NCI-H1092 treated with DMSO at 0.1 percent for 48 hours (cell line): Measurements from ENCODE around the gene NTF3.

Experiments
- DNase-seq: peaks from one replicate; lab custom pipeline; 2025; lab: John Stamatoyannopoulos, UW

NTF3 gene

DNA sequence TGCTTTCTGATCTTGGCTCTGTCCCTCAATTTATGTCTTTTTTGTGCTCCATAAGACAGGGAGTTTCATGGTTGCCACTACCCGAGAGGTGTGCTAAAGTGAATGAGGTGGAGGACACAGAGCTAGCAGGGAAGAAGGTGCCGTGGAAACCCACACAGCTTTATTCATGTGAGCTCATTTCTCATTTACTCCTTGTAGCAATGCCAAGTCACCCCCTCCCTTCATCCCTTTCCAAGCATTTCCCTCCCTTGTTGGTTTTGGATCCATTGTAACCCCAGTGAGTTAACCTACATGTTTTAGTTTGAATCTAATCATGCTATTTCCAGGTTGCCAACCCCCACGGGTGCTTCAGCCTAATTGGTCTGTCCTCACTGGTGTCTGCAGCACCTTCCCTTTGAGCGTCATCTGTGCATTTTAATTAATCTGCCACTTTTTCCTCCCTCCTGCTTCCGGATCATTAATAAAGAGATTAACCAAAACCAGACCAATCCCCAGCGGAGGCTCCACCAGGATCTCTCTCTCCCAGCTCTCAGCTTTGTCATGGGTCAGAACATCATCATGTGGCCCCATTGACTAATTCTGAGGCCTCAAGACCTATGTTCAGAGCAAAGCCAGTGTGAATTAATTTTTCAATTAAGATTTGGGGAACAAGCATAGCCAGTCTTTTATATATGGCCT is 56.2 kb downstream of the NTF3 start:
- DNase-seq = no peak

GRCh38 chr12:5488626-5488955 is 56.7 kb downstream of the NTF3 start:
- DNase-seq = no peak

GRCh38 chr12:5489017-5489416 is 57.1 kb downstream of the NTF3 start:
- no peak for DNase-seq

GRCh38 chr12:5489760-5490406 is 58.0 kb downstream of the NTF3 start:
- no peak for DNase-seq

GRCh38 chr12:5492562-5492961 is 60.7 kb downstream of the NTF3 start:
- DNase-seq = no peak

DNA sequence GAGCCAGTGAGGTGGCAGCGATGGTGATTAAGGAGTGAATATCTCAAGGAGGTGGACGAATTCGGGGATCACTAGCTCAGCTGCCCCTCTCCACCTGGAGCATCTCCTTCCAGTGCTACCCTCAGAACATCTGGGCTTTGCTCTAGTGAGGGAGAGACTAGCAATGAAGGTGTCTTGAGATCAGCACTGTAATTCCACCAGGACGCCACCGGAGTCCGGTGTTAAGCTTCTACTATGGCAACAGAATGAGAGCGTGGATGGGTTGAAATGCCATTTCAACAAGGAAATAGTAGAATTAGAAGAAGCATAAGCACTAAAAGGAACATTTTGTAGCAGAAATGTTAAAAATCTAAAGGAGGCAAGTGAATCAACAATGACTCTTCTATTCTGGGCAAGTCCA is 61.1 kb downstream of the NTF3 start:
- DNase-seq = no peak

GRCh38 chr12:5494343-5494742 is 62.4 kb downstream of the NTF3 start:
- DNase-seq = no peak

DNA sequence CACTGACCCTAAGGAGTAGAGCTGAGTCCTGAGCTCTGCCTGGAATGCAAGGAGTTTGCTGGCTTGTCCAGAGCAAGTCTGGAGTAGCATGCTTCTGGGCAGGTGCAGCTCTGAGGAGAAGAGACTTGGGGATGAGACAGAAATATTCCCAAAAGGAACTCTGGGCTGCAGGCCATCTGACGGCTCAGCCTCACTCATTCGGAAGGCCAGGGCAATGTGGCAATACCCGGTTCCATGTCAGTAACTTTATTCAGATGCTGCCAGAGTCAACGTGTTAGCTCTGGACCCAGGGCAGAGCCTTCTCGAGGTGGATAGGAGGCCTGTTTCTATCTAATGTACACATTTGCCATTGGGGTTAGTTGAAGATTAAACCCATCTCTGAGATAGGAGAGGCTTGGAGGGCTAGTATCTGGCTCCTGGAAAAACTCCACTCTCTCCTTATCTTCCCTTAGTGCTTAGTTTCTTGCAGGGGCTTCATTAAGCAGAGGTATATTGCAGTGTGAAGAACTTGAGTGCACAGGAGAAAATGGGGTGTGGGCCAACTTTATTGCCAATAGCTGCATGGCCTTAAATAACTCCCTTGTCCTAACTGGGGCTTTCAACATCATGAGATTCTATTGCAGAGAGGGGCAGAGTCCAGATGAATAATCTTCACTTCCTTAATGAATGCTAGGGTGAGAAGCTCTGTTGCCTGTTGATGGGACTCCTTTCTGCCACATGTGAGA is 65.6 kb downstream of the NTF3 start:
- DNase-seq = no peak

GRCh38 chr12:5498076-5498475 is 66.2 kb downstream of the NTF3 start:
- no peak for DNase-seq

DNA sequence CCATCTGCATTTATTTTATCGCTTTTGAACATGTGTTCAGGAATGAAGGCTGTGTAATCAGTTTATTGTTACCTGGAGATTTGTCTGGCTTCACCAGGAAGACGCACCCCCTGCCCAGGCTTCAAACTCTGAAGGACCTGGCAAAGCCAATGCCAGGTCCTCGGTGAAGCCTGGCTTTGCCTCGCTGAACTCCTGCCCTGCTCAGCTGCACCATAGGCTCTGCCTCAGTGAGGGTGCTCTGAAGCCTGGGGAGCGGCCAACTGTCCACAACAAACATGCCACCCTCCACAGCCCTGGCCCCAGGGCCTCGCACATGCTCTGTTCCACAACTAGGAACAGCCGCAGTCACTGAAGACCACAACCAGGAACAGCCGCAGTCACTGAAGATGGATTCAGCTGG is 66.9 kb downstream of the NTF3 start:
- DNase-seq = no peak

- DNase-seq = no peak
Observed at GRCh38 chr12:5499566-5500330, 67.8 kb downstream of the NTF3 start.

GRCh38 chr12:5500331-5500659 is 68.4 kb downstream of the NTF3 start:
- DNase-seq = no peak

GRCh38 chr12:5503774-5504173 is 71.9 kb downstream of the NTF3 start:
- no peak for DNase-seq

DNA sequence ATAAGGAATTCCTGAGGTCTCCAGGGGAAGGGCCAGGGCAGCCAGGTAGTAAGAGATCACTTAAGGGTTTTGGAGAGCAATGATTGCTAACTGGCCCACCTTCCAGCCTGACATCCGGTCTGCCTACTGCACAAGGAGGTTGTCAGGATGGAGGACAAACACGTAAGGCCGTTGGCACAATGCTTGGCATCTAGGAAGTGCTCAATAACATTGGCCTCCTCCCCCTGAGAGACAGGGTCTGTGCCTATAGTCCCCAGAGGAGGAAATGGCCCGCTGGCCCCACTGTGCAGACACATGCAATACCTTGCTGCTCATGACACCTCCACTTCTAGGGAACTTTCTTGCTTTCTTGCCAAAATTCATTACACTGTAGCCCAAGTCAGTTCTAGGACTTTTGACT is 73.2 kb downstream of the NTF3 start:
- DNase-seq = no peak

- DNase-seq = no peak
Observed at GRCh38 chr12:5505751-5506150, 73.8 kb downstream of the NTF3 start.

- no peak for DNase-seq
Observed at GRCh38 chr12:5506295-5506694, 74.4 kb downstream of the NTF3 start.

DNA sequence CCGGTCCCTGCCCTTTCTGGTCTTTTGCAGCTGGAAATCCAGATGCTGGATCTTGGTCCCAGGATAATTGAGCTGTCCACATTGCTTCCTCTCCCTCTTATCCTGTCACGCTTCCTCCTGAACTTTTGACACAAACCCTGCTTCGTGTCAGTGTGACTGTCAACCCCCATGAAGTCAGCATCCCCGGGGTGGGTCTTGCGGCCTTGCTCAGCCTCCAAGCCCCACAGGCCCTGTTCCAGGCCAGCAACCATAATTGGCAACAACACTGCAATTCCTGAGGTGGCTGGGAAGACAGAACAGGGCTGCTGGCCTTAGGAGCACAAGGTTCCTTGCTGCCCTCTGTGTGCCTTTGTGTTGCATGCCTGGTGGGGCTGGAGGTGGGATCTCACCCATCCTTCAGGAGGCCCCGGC is 74.9 kb downstream of the NTF3 start:
- DNase-seq = no peak

DNA sequence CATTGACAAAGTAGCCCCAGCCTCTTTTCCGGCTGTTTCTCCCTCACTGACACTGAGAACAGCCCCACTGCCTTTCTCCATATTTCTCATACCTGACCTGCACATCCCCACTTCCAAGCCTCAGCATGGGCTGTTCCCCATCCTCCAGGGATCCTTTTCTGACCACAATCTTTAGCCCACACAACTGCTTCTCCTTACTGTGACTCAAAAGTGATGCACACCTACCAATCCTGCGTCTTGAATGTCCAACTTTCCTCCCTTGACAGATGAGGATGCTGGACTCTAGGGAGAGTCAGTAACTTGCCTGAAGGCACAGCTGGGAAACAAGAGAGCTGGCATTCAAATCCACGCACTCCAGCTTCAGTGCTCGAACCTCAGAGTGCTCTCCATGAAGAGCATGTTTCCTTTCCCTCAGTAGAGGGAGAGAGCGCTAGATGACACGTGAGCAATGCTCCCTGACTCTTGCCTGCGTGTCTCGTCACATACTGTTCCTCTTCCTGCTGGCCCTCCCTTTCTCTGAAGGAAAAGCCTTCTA is 75.6 kb downstream of the NTF3 start:
- DNase-seq = no peak

- no peak for DNase-seq
Observed at GRCh38 chr12:5507944-5508343, 76.0 kb downstream of the NTF3 start.

- no peak for DNase-seq
Observed at GRCh38 chr12:5509102-5509501, 77.2 kb downstream of the NTF3 start.

GRCh38 chr12:5509557-5509956 is 77.6 kb downstream of the NTF3 start:
- DNase-seq = no peak

DNA sequence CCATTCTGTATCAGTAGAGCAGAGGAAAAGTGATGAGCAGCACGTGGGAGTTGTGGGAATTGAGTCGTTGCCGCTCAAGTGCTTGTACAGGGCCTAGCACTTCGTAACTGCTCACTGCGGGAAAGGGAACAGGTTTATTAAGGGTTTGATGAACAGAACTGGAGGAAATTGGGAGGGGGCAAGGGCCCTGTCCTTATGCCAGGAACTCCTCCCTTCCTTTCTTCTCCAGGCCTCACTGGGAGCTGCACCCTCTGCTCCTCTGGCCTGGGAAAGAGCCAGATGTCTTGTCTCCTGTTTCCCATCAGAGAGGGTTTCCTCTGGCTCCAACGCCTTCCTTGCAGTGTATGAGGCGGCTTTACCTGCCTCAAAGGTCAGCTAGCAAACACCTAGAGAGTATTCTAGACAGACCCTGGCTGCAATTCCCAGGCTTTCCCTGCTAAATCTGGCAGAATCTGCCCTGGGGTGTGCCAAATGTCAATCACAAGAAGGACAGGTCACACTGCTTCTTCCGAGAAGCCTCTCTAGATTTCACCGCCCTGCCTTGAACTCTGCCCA is 78.4 kb downstream of the NTF3 start:
- DNase-seq = no peak
